Measurements from ENCODE around the gene SLC22A13. TPM values are rescaled to one million over a fixed set of nuclear protein-coding genes. Genes with fewer than 3 reads are reported as not detected.

The SLC22A13 gene
- total and polyA plus RNA-seq, 2 donors (not counting 3 experiments of a cell fraction or from before 2014, with no cell fraction given): 0.11 to 0.53 TPM

GRCh38 chr3:38264779-38265178 lies 833 bp upstream of the SLC22A13 start:
- Histone ChIP-seq H4K20me1 (replicated peaks; ENCODE audit: control insufficient read depth, extremely low read depth, insufficient read depth, low read length) (no peaks in the 10 kb centered on the region), H3K27me3 (ENCODE audit: control insufficient read depth in 2 of 2, insufficient read depth in 2 of 2, low read length in 2 of 2) (no peaks in the 10 kb centered on the region), H2AFZ (ENCODE audit: low read depth, low read length) (no peak overlapping the region), H3K9me1 (replicated peaks; ENCODE audit: control insufficient read depth, extremely low read depth, insufficient read depth, low read length) (no peaks in the 10 kb centered on the region), H3K36me3 (ENCODE audit: control insufficient read depth in 2 of 2, extremely low read depth in 1 of 2, insufficient read depth in 2 of 2, low read length in 2 of 2) (no peaks in the 10 kb centered on the region), H3K4me3 (replicated peaks in 1 of 3; ENCODE audit: insufficient read depth in 1 of 3, low read depth in 1 of 3, low read length in 3 of 3) (no peak overlapping the region), H3K4me2 (ENCODE audit: insufficient read depth, low read length) (no peak overlapping the region), H3K79me2 (ENCODE audit: control insufficient read depth, insufficient read depth, low read length) (no peaks in the 10 kb centered on the region), H3K27ac (ENCODE audit: insufficient read depth, low read depth, low read length) (no peak overlapping the region), H3K9ac (replicated peaks; ENCODE audit: extremely low read depth, insufficient read depth, low read length) (no peak overlapping the region), H3K9me3 (replicated peaks; ENCODE audit: control insufficient read depth, insufficient read depth, low read length) (no peaks in the 10 kb centered on the region), H3K4me1 (ENCODE audit: control insufficient read depth, extremely low read depth, insufficient read depth, low read length) (no peaks in the 10 kb centered on the region)
- intact Hi-C loops (cut with micrococcal nuclease): no loop called here
- FAIRE-seq: no peak
- dilution Hi-C loops (cut with MboI; ENCODE audit: extremely low pct_ligation_motif_present, low sequenced_read_pairs): no loop called here
- BruUV-seq (replicated peaks): no TSS peak
- POLR2A ChIA-PET: no interaction called here
- CTCF ChIA-PET: interaction anchor here (0.5 kb wide), 1 partner anchor 106 kb away, joined by 3 read pairs; no protein-coding TSS in a partner anchor
- DNase-seq (ENCODE audit: low read depth, low spot score): no peak
- TF ChIP-seq MYC (IDR thresholded peaks at IDR 0.05; ENCODE audit: low read depth, low read length) (no peak), FOS (IDR thresholded peaks at IDR 0.05; ENCODE audit: borderline replicate concordance, insufficient read depth, low read length) (no peak), POLR2A (IDR thresholded peaks at IDR 0.05; ENCODE audit: low read depth, low read length) (no peak), POLR2AphosphoS5 (IDR thresholded peaks at IDR 0.05; ENCODE audit: insufficient read depth, low read depth, low read length) (no peak), CTCF (IDR thresholded peaks at IDR 0.05; ENCODE audit: extremely low read depth in 1 of 2, insufficient read depth in 1 of 2, low read depth in 1 of 2, low read length in 2 of 2) (no peak), JUN (IDR thresholded peaks at IDR 0.05; ENCODE audit: borderline replicate concordance, insufficient read depth, insufficient read length, low read depth) (no peak), EZH2 (IDR thresholded peaks at IDR 0.05; ENCODE audit: borderline replicate concordance, low read depth, low read length, severe bottlenecking) (no peak), GATA2 (IDR thresholded peaks at IDR 0.05; ENCODE audit: insufficient read depth, insufficient read length, low read depth, low read length) (no peak)
- TF ChIP-seq, protein P1, sequence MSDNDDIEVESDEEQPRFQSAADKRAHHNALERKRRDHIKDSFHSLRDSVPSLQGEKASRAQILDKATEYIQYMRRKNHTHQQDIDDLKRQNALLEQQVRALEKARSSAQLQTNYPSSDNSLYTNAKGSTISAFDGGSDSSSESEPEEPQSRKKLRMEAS (IDR thresholded peaks at IDR 0.05; ENCODE audit: insufficient read depth, insufficient read length): no peak

Measured in endothelial cell of umbilical vein (primary cell).